Measurements from ENCODE around the gene PLEK2.
"Not testable (repeated sequence)": the region's sequence is repeated elsewhere in the genome, so short reads cannot be mapped to it uniquely, and the experiment has no call there.

Gene PLEK2

DNA sequence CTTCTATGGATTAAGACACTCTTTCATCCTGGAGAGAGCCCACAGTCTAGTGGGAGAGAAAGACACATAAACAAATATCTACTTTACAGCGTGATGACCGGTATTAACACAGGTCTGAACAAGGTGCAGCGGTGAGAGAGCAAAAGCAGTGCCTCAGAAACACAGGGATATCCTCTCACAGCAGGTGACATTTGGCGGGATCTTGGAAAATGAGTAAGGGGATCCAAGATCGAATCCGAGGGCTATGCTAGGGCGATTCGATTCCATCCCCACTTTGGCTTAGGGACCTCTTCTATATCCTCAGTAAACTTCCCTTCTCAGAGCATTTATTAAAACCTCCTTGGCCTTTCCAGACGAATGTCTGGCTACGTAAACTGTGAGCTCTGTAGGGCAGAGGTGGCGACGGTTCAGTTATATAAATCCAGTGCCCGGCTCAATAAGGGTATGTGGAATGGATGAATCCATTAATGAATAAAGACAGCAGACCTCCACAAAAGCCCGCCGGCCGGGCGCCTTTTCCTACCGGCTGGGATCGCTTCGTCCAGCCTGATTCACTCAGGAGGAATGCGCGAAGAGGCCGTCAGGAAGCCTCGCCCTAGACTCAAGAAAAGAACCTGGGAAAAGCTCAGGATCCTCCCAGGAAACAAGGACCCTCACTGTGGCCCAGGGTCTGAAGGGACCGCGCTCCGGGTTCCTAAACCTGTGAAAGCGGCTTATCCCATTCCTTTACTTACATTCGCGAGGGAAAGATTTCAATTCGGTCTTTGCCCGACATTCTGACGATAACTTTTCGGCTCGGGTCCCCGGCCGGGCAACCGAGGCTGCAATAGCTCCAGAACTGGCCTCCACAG is 52.8 kb downstream of the PLEK2 start:
- FAIRE-seq = no peak

GRCh38 chr14:67357969-67358354 is 54.0 kb downstream of the PLEK2 start:
- FAIRE-seq = no peak

DNA sequence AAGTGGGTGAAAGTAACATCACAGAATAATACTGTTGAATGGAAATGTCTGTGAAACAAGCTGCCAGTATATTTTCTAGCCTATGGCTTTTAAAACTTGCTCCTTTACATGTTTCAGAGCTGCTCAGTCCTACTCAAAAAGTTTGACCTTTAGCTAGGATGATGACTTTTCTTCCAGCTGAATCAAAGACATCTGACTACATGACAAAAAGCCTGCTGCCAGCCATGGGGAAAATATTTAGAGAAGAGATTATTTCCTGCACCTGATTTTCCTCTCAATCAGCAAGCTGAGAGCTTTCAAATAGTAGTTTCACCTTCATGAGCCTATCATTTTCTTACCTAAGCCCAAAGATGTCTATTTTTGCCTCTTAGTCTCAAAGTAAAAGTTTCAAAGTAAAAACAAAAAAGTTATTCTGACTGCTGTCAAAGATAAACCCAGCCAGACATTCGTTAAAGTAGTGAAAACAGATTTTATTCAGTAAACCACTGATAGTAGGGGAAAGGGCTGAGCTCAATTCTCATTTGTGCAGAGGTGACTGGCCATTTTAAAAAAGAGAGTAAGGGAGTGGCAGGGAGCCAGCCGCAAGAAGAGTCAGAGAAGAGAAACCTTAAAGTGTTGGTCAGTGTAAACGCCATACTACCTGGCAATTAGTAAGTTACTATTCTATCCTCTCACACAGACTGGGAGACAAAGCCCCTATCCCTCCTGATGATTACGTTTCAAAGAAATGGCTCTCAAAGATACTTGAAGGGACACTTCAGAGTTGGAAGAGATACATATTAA is 54.6 kb downstream of the PLEK2 start:
- no peak for FAIRE-seq

GRCh38 chr14:67352055-67352454 is 59.9 kb downstream of the PLEK2 start:
- no peak for FAIRE-seq

DNA sequence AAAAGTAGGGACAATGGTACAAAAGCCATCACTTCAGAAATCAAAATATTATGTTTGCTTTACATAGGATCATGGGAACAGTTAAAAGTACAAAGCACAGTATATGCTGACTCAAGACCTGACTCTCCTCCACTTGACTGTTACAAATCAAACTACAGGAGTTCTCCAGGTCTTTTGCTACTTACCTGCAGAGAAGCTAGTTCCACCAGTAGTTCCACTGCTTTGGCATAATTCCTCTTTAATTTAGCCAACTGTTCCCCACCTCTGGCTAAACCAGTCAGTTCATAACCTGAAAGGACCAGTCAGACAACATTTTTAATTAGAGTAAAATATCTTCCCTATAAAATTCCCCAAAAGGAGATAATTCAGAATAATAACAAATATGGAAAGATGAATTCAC is 66.4 kb downstream of the PLEK2 start:
- no peak for FAIRE-seq

GRCh38 chr14:67343601-67344230 is 68.2 kb downstream of the PLEK2 start:
- FAIRE-seq = no peak

DNA sequence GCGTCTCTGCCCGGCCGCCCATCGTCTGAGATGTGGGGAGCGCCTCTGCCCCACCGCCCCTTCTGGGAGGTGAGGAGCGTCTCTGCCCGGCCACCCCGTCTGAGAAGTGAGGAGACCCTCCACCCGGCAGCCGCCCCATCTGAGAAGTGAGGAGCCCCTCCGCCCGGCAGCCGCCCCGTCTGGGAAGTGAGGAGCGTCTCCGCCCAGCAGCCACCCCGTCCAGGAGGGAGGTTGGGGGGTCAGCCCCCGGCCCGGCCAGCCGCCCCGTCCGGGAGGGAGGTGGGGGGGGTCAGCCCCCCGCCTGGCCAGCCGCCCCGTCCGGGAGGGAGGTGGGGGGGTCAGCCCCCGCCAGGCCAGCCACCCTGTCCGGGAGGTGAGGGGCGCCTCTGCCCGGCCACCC is 70.7 kb downstream of the PLEK2 start:
- FAIRE-seq = not testable (repeated sequence)

Measured in islet of Langerhans (tissue), 1 donor.